Mesenteric fat pad (tissue), 1 donor: ENCODE results near the gene APOBEC3G. TPM values are rescaled to one million over a fixed set of nuclear protein-coding genes. Genes with fewer than 3 reads are reported as not detected.

ENCODE experiments used
- DNase-seq: peaks from one replicate; pipeline ENCODE4 v3.0.0-alpha.2; 2020; ENCODE audit warnings: low spot score
- total RNA-seq: library from RNA; stranded (reverse); fragmentation: NEBNext Ultra II Directional; extraction: Animal tissue kit (Norgen Biotek cat#: 25700); gene quantifications from one replicate; pipeline ENCODE4 v1.2.1, GENCODE V29; 2021
- donor health status: DM: yes; HTN: yes; CAD: no.

Gene APOBEC3G
- total RNA-seq, 1 donor from 2014 or later: 6.4 TPM

DNA sequence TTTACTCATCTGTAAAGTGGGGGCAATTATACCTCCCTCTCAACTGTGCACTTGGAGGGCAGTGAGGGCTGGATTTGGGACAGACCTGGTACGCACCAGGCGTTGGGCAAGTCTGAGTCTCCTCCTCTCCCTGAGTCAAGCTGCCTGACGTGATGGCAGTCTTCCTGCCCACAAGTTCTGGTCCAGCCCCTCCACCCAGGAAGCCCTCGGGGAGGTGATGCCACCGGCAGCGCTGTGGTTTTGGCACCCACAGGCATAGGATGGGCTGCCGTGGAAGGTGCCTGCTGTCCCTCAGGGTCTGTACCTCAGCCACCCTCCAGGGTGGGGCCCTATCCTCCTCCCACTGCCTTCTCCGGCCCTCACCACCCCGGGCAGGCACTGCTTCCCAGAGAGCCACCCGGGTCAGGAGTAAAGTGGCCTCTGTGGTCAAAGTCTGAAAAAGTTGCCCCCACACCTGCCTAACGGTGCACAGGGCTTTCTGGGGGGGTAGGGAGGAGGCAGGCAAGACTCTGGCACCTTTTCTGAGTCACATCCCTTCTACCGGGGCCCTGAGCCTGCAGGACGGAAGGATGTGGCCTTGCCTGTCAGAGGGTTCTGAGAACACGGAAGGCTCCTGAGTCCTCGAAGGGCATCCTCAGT, 13.5 kb downstream of the APOBEC3G start:
- no peak for DNase-seq

DNA sequence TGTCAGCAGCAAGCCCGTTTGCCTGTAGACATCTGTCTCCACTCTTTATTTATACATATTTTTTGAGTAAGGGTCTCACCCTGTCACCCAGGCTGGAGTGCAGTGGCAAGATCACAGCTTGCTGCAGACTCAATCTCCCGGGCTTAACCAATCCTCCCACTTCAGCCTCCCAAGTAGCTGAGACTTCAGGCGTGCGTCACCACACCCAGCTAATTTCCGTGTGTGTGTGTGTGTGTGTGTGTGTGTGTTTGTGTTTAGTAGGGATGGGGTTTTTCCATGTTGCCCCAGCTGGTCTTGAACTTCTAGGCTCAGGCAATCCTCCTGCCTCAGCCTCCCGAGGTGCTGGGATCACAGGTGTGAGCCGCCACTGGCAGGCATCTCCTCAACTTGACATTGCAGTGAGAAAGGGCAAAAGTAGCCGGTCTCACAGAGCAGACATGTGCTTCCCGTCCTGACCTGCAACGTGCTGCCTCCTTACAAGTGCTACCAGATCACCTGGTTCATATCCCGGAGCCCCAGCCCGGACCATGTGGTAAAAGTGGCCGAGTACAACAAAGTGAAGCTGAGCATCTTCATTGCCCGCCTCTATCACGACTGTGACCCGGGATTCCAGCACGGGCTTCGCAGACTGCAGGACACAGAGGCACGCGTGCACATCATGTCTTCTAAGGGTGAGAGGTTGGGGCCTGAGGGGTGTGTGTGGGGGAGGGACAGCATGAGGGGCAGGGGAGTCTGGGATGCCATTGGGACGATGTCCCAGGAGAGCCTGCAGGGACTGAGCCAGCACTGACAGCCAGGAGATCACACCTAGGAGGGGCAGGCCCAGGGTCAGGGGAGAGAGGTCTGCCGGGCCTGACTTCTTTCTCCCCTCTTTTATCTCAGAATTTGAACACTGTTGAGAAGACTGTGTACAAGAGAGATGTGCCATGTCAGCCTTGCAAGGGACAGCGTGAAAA, 14.3 kb downstream of the APOBEC3G start:
- DNase-seq: no peak

DNA sequence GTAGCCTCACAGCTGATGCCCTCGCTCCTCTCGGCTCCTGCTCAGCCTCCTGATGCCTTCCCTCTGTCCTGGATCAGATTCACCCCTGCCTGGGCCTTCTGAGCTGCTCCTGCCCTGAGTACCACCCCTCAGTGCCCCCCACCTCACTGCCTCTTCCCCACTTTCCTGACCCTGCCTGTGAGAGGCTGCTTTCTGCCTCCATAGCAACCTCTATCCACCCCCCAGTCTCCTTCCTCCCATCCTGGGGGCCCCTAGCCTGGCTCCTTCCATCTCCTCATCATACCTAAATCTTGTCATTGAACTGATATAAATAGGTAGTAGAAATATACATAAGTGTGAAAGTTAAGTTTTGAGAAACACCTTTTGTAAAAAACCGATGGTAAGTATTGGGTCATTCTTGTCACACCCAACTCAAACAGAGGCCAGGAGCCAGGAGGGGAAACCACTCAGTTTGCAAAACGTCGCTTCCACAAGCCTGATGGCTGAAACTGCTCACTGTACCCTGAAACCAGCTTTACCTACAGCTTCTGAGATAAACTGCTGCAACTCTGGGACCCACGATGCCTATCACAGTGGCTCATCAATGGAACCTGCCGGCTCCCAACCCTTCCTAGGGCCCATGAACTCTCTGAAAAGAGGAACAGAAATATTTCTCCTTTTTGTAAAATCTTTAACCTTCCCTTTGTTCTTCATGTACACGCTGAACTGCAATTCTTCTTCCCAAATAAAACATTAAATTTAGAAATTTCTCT, 15.2 kb downstream of the APOBEC3G start:
- no peak for DNase-seq

DNA sequence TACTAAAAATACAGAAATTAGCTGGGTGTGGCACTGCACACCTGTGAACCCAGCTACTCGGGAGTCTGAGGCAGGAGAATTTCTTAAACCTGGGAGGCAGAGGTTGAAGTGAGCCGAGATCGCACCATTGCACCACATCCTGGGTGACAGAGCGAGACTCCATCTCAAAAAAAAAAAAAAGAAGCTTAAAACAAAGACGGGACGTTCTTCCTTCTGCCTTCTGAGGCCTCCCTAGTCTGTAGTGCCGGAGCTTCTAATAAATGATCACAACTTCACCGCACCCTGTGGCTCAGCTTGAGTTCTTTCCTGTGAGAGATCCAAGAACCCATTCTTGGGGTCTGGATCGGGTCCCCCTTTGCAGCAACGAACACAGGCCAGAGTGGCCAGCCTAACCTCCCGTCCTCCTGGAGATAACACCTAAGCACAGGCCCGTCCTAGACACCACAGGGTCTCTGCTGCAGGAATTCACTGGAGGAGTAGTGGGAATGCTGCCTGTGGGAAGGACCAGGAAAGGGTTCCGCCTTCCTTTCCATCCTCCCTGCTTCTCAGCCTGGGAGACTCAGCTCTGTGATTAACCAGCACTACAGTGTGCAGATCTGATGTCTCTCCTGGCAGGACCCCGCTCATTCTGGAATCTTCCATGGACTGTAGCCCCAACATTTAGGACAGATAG, 17.8 kb downstream of the APOBEC3G start:
- no peak for DNase-seq

DNA sequence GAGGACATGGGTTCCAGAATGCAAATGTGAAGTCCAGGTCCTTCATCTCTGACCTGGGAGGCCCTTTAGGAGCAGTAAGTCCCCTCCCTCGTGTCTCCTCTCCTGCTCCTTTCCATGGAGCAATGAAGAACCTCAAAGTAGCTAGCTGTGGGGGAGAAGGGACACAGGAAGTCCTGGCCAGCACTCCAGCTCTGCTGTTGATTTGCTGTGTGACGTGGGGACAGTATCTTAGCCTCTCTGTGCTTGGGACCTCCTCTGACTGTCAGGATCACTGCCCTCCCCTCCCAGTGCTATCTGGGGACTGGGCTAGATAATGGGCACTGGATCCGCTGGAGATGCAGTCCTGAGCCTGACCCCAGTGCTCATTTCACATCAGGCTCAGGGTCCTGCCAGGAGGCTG, 18.9 kb downstream of the APOBEC3G start:
- no peak for DNase-seq

DNA sequence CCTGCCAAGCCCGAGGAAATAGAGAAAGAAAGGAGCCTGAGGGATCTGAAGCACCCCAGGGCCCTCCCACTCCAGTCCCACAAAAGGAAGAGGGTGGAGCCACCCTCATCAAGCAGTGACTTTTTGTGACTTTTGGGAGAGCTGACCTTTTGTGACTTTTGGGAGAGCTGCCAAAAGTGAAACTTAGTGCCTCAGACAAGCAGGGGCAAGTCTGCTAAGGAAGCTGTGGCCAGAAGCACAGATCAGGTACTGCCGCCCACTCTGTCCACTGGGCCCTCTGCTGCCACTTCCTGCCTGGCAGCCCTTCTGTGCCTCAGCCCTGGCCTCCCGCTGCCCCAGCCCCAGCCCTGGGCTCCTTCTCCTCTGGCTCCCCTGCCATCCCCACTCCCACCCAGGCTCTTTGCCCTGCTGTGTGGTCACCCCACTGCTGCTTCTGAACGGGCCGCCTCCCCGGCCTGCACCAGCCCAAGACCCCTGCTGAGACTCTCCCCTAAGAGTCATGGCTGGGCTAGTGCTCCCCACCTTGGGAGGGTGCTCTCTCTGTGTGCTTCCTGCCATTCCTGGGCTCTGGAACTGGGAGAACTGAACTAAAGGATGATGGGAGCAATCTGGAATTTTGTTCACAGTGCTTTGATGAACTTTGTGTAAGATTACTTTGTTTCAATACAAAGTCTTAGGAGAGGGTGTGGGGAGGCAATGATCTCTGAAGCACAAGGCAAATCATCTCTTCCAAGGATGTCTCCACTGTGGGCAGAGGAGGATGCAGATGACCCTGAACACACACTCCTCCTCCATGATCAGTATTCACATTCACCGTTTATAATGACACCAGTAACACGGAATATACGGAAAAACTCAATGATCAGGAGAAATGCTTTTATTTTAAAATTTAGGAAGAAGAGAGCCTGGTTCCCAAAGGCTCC, 20.3 kb downstream of the APOBEC3G start, which contains the start of gene APOBEC3H:
Gene APOBEC3H (plus strand): TSS at position 147 of the 923 bp plus-strand sequence. CDS start 3,035 bp downstream, outside the sequence.
- DNase-seq: no peak

DNA sequence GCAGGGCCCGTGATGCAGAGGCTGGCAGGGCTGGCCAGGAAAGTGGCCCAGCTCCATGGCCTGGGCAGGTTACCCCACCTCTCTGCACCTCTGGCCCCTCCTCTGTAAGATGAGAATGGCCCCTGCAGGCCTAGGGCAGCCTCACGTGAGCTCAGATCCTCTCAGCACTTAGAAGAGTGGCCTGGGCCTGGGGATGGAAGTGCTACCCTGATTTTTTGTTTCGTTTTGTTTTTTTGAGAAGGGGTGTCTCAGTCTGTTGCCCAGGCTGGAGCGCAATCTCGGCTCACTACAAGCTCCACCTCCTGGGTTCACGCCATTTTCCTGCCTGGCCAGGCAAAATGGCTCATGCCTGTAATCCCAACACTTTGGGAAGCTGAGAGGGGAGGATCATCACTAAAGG, 21.0 kb downstream of the APOBEC3G start:
- no peak for DNase-seq

DNA sequence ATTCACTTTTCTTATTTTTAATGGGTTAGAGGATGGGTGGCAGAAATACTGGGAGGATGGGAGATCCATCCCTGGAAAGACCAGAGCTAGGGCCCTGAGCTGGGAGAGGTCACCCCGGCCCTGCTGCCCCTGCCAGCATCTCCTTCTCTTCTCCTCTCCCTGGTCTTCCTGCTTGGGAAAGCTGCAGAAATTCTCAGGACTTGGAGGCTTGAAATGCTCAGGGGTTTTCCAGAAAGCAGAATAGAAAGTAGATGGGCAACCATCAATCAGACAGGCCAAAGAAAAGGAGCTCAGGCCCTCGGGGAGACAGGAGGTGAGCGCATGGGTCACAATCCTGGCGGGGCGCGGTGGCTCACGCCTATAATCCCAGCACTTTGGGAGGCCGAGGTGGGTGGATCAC, 21.5 kb downstream of the APOBEC3G start:
- DNase-seq: no peak

DNA sequence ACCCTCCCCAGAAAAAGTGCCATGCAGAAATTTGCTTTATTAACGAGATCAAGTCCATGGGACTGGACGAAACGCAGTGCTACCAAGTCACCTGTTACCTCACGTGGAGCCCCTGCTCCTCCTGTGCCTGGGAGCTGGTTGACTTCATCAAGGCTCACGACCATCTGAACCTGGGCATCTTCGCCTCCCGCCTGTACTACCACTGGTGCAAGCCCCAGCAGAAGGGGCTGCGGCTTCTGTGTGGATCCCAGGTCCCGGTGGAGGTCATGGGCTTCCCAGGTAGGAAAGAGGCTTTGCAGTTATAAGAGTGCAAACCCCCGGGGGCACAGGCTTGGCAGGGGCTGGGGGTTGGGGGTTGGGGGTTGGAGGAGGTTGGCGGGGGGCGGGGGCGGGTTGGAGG, 24.2 kb downstream of the APOBEC3G start:
- DNase-seq: no peak

DNA sequence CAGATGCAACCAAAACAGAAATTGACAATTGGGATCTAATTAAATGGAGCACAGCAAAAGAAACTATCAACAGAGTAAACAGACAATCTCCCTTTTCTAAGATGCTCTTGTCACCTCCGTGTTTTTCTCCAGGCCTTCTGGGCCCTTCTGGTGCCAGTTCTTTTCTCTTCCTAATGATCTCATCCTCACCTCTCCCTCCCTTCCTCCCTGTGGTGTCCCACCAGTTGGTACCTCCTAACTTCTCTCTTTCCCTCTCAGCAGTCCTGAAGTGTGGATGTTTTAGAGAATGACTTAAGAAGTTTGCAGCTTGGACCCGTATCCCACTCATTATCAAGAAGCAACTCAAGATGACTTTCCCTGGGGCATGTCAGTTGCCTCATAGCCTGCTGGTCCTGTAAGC, 26.4 kb downstream of the APOBEC3G start:
- DNase-seq: no peak

DNA sequence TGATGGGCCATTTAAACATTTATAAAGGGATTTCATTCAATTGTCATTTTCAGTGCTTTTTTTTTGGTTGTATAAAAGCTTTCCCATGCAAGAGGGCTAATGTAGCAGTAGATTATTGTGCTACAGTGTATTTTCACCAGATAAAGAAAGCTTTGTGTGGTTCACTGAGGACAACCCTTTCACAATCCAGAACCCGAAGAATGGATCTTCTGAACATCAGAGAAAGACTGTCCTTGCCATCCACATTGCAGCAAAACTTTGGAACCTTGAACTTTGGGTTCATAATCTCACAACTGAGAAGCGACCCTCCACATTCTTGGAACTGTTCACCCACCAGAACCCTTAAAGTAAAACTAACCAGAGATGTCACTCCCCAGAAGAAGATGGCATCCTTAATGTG, 29.3 kb downstream of the APOBEC3G start:
- no peak for DNase-seq

DNA sequence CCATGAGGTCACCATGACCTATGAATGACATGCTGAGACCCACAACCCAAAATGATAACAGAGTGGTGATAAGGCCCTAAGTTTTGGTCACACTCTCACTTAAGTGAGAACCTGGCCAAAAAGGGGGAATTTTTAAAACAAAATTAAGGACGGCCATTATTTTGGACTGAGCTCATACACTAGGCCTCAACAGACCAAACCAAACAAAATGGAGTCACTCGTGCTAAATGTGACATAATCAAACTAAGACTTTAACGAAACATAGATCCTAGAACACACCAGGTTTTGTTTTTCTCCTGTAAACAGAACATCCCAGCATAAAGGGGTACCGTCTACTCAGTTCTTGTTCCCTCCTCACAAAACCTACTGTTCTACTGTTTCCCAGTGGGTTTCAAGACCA, 31.4 kb downstream of the APOBEC3G start:
- no peak for DNase-seq

DNA sequence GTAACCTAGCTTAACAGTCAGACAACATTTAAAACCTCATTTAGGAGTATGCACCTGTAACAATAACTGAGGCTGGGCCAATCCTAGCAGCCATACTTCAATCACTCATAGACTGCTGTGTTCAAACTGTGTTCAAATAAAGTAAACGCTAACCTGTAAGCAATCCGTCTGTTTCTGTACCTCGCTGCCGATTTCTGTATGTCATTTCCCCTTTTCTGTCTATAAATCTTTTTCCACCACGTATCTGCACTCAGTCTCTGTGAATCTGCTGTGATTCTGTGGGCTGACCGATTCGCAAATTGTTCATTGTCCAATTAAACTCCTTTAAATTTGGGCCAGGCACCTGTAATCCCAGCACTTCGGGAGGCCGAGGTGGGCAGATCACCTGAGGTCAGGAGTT, 32.3 kb downstream of the APOBEC3G start:
- no peak for DNase-seq

DNA sequence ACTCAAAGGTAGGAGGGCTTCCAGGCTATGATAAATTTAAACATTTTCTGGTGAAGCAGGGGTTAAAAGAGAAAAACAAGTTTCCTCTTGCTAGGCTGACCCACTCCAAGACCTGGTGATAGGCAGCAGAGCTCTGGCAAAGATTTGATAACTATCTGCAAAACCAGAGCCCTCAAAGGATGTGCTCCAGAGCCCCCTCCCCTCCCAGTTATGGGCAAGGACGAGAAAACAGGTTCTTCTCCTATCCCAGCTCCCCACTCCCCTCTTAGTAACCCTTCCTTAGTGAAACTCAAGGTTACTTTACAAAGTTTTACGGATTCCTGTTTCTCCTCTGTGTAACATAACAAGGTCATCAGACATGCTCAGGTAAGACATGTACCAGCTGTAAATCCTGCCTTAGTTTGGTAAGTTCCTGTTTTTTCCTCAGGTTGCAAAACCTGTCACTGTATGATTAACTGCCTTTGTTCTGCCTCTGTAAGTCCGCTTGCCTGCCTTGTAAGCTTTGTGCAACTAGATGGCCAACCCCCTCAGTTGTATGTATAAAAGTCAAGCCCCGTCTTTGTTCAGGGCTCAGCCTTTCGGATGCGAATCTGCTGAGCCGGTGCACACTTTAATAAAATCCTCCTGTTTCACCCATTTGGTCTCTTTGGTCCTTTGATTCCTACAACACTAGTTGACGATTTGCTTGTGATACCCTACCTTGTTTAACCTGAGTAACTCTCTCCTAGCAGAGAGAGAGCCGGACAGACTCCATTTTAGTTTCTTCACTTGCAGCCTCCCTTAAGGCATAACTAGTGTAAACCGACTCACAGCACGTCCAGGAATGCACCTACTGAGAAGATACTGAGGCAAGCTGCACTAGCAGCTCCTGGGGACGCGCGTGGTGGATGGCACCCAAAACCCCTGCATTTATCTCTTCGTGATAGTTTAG, 33.8 kb downstream of the APOBEC3G start:
- DNase-seq: no peak

DNA sequence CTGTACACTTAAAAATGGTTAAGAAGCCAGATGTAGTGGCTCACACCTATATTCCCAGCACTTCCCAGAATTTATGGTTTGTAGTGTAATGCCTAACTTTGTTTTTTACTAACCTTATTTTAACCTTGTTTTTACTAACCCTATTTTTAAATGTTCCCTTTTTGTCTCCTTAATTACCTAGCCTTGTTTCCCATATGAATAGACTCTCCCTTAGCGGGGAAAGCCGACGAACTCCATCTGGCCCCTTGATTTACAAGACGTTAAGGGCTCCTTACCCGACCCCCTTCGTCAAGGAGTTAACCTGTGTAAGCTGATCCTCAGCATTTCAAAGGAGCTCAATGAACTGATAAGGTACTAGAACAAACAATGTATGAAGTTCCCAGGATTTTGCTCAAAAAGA, 37.0 kb downstream of the APOBEC3G start:
- no peak for DNase-seq

DNA sequence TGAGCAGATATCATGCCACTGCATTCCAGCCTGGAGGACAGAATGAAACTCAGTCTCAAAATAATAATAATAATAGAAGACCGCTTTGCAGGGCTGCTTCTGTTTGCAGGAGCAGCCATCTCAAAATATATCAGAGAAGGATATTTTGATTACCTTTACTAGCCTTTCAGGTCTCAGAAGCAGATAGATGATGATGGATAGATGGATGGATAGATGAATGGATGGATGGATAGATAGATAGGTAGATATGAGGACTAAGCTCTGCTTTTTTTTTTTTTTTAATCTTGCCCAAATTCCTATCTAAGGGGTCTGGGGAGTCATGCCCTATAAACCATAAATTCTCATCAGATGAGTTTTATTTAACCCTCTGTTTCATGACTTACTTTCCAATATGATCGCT, 38.5 kb downstream of the APOBEC3G start:
- DNase-seq: no peak

DNA sequence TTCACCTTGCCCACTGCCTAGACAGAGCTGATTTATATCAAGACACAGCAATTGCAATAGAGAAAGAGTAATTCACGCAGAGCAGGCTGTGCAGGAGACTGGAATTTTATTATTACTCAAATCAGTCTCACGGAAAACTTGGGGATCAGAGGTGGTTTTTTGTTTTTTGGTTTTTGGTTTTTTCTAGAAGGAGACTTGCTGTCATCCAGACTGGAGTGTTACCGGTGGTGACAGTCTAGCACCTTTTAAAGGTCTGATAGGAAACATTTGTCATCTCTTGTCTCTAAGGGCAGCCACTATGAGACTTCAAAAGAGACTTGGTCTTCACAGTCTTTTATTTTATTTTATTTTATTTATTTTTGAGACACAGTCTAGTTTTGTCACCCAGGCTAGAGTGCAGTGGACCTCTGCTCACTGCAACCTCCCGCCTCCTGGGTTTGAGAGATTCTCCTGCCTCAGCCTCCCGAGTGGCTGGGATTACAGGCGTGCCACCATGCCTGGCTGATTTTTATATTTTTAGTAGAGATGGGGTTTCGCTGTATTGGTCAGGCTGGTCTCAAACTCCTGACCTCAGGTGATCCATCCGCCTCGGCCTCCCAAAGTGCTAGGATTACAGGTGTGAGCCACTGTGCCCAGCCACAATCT, 39.0 kb downstream of the APOBEC3G start:
- no peak for DNase-seq

DNA sequence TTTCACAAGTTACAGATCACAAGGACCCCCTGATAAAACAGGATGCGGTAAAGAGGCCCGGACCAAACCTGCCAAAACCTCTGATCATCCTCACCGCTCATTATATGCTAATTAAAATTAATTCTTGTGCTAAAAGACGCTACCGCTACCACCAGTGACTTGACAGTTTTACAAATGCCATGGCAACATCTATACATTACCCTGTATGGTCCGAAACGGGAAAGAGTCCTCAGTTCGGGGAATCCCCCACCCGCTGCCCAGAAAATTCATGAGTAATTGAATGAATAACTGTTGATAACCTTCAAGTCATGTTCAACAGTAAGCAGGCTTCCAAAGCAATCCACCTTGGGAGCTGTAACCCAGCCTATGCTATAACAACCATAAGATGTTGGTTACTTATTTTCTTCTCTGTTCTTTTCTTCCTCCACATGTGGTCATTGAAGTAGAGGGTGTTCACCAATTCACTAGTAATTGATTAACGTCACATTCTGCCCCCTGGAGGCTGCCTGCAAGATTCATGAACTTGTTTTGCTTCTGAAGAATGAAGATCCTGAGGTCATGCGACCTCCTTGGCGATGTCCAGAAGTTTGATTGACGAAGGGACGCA, 40.6 kb downstream of the APOBEC3G start:
- no peak for DNase-seq
